CD4-positive, CD25-positive, alpha-beta regulatory T cell (primary cell): ENCODE measurements around the gene DDX19B. TPM values are rescaled to one million over a fixed set of nuclear protein-coding genes. Genes with fewer than 3 reads are reported as not detected.
"Not testable (repeated sequence)": the region's sequence is repeated elsewhere in the genome, so short reads cannot be mapped to it uniquely, and the experiment has no call there.

ENCODE experiments used
- ATAC-seq, 2 donors: fragments of 150-1000 bp; cut with Tn5 transposase; one replicate each; pipeline ENCODE4 v1.10.0; 2021; ENCODE audit warnings: low read depth in 2 of 2, moderate number of reproducible peaks in 2 of 2, moderate library complexity in 1 of 2
- DNase-seq, 3 donors: peaks; one replicate each; pipeline versions ENCODE4 v3.0.0 to v3.0.0-alpha.2; 2012 to 2022; ENCODE audit warnings: mixed read lengths in 1 of 3
- H3K27ac ChIP-seq: one replicate; pipeline ENCODE4 v1.7.0; 2013; ENCODE audit warnings: mild to moderate bottlenecking, low read length; ENCODE audit not compliant: insufficient read depth, poor library complexity, severe bottlenecking
- H3K27me3 ChIP-seq: one replicate; pipeline ENCODE4 v1.7.0; 2013; ENCODE audit warnings: low read length; ENCODE audit not compliant: control insufficient read depth, insufficient read depth
- H3K36me3 ChIP-seq: one replicate; pipeline ENCODE4 v1.7.0; 2013; ENCODE audit warnings: mild to moderate bottlenecking, low read length, moderate library complexity; ENCODE audit not compliant: control insufficient read depth, insufficient read depth
- H3K4me1 ChIP-seq: 2 replicates; pipeline ENCODE4 v1.7.0; 2013; ENCODE audit warnings: mild to moderate bottlenecking, low read length; ENCODE audit not compliant: insufficient read depth, control insufficient read depth, poor library complexity, severe bottlenecking
- H3K4me3 ChIP-seq: one replicate; pipeline ENCODE4 v1.7.0; 2013; ENCODE audit warnings: low read depth, mild to moderate bottlenecking, low read length, moderate library complexity
- H3K9me3 ChIP-seq, 2 experiments: 1 replicate in 1 of 2; 2 replicates in 1 of 2; pipeline ENCODE4 v1.7.0; 2013; ENCODE audit warnings: low read length in 2 of 2, mild to moderate bottlenecking in 1 of 2, moderate library complexity in 1 of 2; ENCODE audit not compliant: control insufficient read depth in 2 of 2
- H3K27ac Mint-ChIP-seq, 3 donors: one replicate each; pipeline ENCODE4 v1.8.0; 2020 to 2022; ENCODE audit warnings: mild to moderate bottlenecking in 3 of 3, mixed read lengths in 3 of 3, moderate library complexity in 2 of 3
- H3K27me3 Mint-ChIP-seq: one replicate; pipeline ENCODE4 v1.8.0; 2022; ENCODE audit warnings: mild to moderate bottlenecking, mixed read lengths
- H3K36me3 Mint-ChIP-seq: one replicate; pipeline ENCODE4 v1.8.0; 2020; ENCODE audit warnings: mixed read lengths
- H3K4me1 Mint-ChIP-seq, 4 donors: one replicate each; pipeline ENCODE4 v1.8.0; 2020 to 2022; ENCODE audit warnings: mixed read lengths in 4 of 4, mild to moderate bottlenecking in 1 of 4
- H3K4me3 Mint-ChIP-seq, 4 donors: one replicate each; pipeline ENCODE4 v1.8.0; 2020 to 2022; ENCODE audit warnings: mild to moderate bottlenecking in 4 of 4, mixed read lengths in 4 of 4, moderate library complexity in 3 of 4
- H3K9me3 Mint-ChIP-seq, 7 donors: one replicate each; pipeline ENCODE4 v1.8.0; 2020 to 2022; ENCODE audit warnings: mixed read lengths in 7 of 7, mild to moderate bottlenecking in 3 of 7, moderate library complexity in 2 of 7
- polyA plus RNA-seq, 4 donors: library from polyadenylated mRNA; unstranded; fragments of 300-500 nt; fragmentation: Illumina TruSeq; gene quantifications; one replicate each; pipeline ENCODE4 v1.2.3, GENCODE V29; 2021
- total RNA-seq: library from RNA; stranded (reverse); gene quantifications from one replicate; pipeline ENCODE4 v1.2.3, GENCODE V29; 2022

The DDX19B gene
- total and polyA plus RNA-seq, 5 donors from 2014 or later, result 47.0 to 62.5 (median 54.0) TPM

- Histone ChIP-seq H3K27ac (no peak overlapping the region), H3K27me3 (no peaks in the 10 kb centered on the region), H3K4me3 (no peak overlapping the region), H3K9me3 (no peaks in the 10 kb centered on the region), H3K36me3 (peaks cover 11% of the 10 kb centered on the region), H3K4me1 (peaks cover 4% of the 10 kb centered on the region)
- ATAC-seq (no peak), DNase-seq (no peak)
- H3K36me3 Mint-ChIP-seq, result peaks cover 15% of the 10 kb centered on the region
- H3K27ac Mint-ChIP-seq, result peak overlapping the region in 1 of 3 donors; percentile 2
- H3K4me3 Mint-ChIP-seq, result no peak overlapping the region
- peaks cover 25 to 50% (median 34%) of the 10 kb centered on the region in 4 donors for H3K4me1 Mint-ChIP-seq
- H3K9me3 Mint-ChIP-seq, result peaks cover 0 to 3% (median 0%) of the 10 kb centered on the region in 7 donors
- H3K27me3 Mint-ChIP-seq, result no peaks in the 10 kb centered on the region
Observed at GRCh38 chr16:70306880-70307279, 7.9 kb downstream of the DDX19B start.

- H3K4me3 ChIP-seq, H3K4me1 ChIP-seq, H3K4me3 Mint-ChIP-seq, H3K27me3 ChIP-seq, DNase-seq, H3K9me3 Mint-ChIP-seq, H3K9me3 ChIP-seq, ATAC-seq, H3K27me3 Mint-ChIP-seq, H3K36me3 ChIP-seq, H3K27ac ChIP-seq, H3K27ac Mint-ChIP-seq: not testable (repeated sequence)
- H3K36me3 Mint-ChIP-seq, result peaks cover 13% of the 10 kb centered on the region
- H3K4me1 Mint-ChIP-seq, result peaks cover 20 to 46% (median 28%) of the 10 kb centered on the region in 4 donors
Observed at GRCh38 chr16:70307726-70308125, 8.7 kb downstream of the DDX19B start.

- Histone ChIP-seq H3K27ac (no peak overlapping the region), H3K36me3 (peaks cover 48% of the 10 kb centered on the region), H3K27me3 (no peaks in the 10 kb centered on the region), H3K4me1 (no peaks in the 10 kb centered on the region), H3K9me3 (no peaks in the 10 kb centered on the region), H3K4me3 (no peak overlapping the region)
- ATAC-seq, result no peak
- no peaks in the 10 kb centered on the region for H3K27me3 Mint-ChIP-seq
- no peak overlapping the region for H3K27ac Mint-ChIP-seq
- no peak overlapping the region for H3K4me3 Mint-ChIP-seq
- H3K9me3 Mint-ChIP-seq, result no peaks in the 10 kb centered on the region
- peaks cover 12% of the 10 kb centered on the region for H3K36me3 Mint-ChIP-seq
- DNase-seq, result no peak
- H3K4me1 Mint-ChIP-seq, result peaks cover 0 to 4% (median 0%) of the 10 kb centered on the region in 4 donors
Observed at GRCh38 chr16:70320121-70320520, 21.1 kb downstream of the DDX19B start.

GRCh38 chr16:70324998-70325747 is 26.2 kb downstream of the DDX19B start:
- Histone ChIP-seq H3K4me1 (no peaks in the 10 kb centered on the region), H3K27ac (no peak overlapping the region), H3K27me3 (no peaks in the 10 kb centered on the region), H3K4me3 (no peak overlapping the region), H3K36me3 (peaks cover 43% of the 10 kb centered on the region), H3K9me3 (no peaks in the 10 kb centered on the region)
- ATAC-seq (no peak), DNase-seq (no peak)
- H3K27me3 Mint-ChIP-seq, result no peaks in the 10 kb centered on the region
- peaks cover 0 to 4% (median 0%) of the 10 kb centered on the region in 4 donors for H3K4me1 Mint-ChIP-seq
- no peak overlapping the region for H3K4me3 Mint-ChIP-seq
- peaks cover 18% of the 10 kb centered on the region for H3K36me3 Mint-ChIP-seq
- peak overlapping the region in 2 of 3 donors; percentile 33 for H3K27ac Mint-ChIP-seq
- no peaks in the 10 kb centered on the region for H3K9me3 Mint-ChIP-seq

GRCh38 chr16:70331091-70331490 is 32.1 kb downstream of the DDX19B start:
- ATAC-seq, result no peak
- H3K27ac Mint-ChIP-seq, result peak overlapping the region in 1 of 3 donors; percentile 12

GRCh38 chr16:70331588-70332358 is 32.8 kb downstream of the DDX19B start:
- DNase-seq, result peak in 2 of 3 donors; percentile 8 to 17

More at GRCh38 chr16:70331091-70331490, 32.1 kb downstream of the DDX19B start:
- Histone ChIP-seq H3K27me3 (no peaks in the 10 kb centered on the region), H3K4me3 (no peak overlapping the region), H3K4me1 (no peaks in the 10 kb centered on the region), H3K9me3 (no peaks in the 10 kb centered on the region), H3K27ac (no peak overlapping the region), H3K36me3 (peaks cover 54% of the 10 kb centered on the region)
- no peak overlapping the region for H3K4me3 Mint-ChIP-seq
- no peak for DNase-seq
- no peaks in the 10 kb centered on the region for H3K4me1 Mint-ChIP-seq
- H3K9me3 Mint-ChIP-seq, result peaks cover 0 to 1% (median 0%) of the 10 kb centered on the region in 7 donors
- H3K27me3 Mint-ChIP-seq, result no peaks in the 10 kb centered on the region
- peaks cover 20% of the 10 kb centered on the region for H3K36me3 Mint-ChIP-seq

GRCh38 chr16:70332728-70333127 is 33.7 kb downstream of the DDX19B start:
- not testable (repeated sequence) for H3K27ac Mint-ChIP-seq, DNase-seq

More at GRCh38 chr16:70331588-70332358, 32.8 kb downstream of the DDX19B start:
- H3K27me3 Mint-ChIP-seq, result no peaks in the 10 kb centered on the region
- Histone ChIP-seq H3K27me3 (no peaks in the 10 kb centered on the region), H3K4me1 (no peaks in the 10 kb centered on the region), H3K9me3 (no peaks in the 10 kb centered on the region), H3K4me3 (no peak overlapping the region), H3K36me3 (peaks cover 54% of the 10 kb centered on the region), H3K27ac (no peak overlapping the region)
- H3K9me3 Mint-ChIP-seq, result peaks cover 0 to 1% (median 0%) of the 10 kb centered on the region in 7 donors
- ATAC-seq, result peak in 1 of 2 donors; percentile 52
- peaks cover 19% of the 10 kb centered on the region for H3K36me3 Mint-ChIP-seq
- no peaks in the 10 kb centered on the region for H3K4me1 Mint-ChIP-seq
- H3K27ac Mint-ChIP-seq, result peak overlapping the region in 1 of 3 donors; percentile 12
- no peak overlapping the region for H3K4me3 Mint-ChIP-seq

More at GRCh38 chr16:70332728-70333127, 33.7 kb downstream of the DDX19B start:
- not testable (repeated sequence) for H3K4me3 ChIP-seq, H3K9me3 Mint-ChIP-seq, H3K27me3 ChIP-seq, H3K4me3 Mint-ChIP-seq, H3K9me3 ChIP-seq, ATAC-seq, H3K4me1 ChIP-seq, H3K27ac ChIP-seq, H3K27me3 Mint-ChIP-seq, H3K4me1 Mint-ChIP-seq
- H3K36me3 Mint-ChIP-seq, result peaks cover 19% of the 10 kb centered on the region
- H3K36me3 ChIP-seq, result peaks cover 51% of the 10 kb centered on the region
